CD8-positive, alpha-beta memory T cell (primary cell): ENCODE data around the gene TMOD1. TPM values are rescaled to one million over a fixed set of nuclear protein-coding genes. Genes with fewer than 3 reads are reported as not detected.

Experiments
- CTCF ChIA-PET: fragments of 350-600 bp; sonication (Branson Sonifier 250); formaldehyde crosslinking; loops from one replicate; lab custom pipeline; 2021; ENCODE audit warnings: antibody characterized with exemption; lab: Charles Lee
- POLR2A ChIA-PET: fragments of 350-600 bp; sonication (Branson Sonifier 250); formaldehyde crosslinking; loops from one replicate; lab custom pipeline; 2021; ENCODE audit warnings: antibody characterized with exemption; lab: Charles Lee
- DNase-seq, 5 donors: peaks; one replicate each; pipeline versions ENCODE4 v3.0.0 to v3.0.0-alpha.2; 2020 to 2022; ENCODE audit warnings: mixed read lengths in 1 of 5
- H3K27ac ChIP-seq: one replicate; pipeline ENCODE4 v1.7.0; 2013; ENCODE audit warnings: low read depth, mild to moderate bottlenecking, low read length, moderate library complexity
- H3K27me3 ChIP-seq: 2 replicates; pipeline ENCODE4 v1.7.0; 2013; ENCODE audit warnings: low read length, mild to moderate bottlenecking; ENCODE audit not compliant: insufficient read depth, poor library complexity, severe bottlenecking
- H3K36me3 ChIP-seq: 2 replicates; pipeline ENCODE4 v1.7.0; 2013; ENCODE audit warnings: mild to moderate bottlenecking, low read length, moderate library complexity; ENCODE audit not compliant: insufficient read depth
- H3K4me1 ChIP-seq: 2 replicates; pipeline ENCODE4 v1.7.0; 2013; ENCODE audit warnings: mild to moderate bottlenecking, low read length, moderate library complexity; ENCODE audit not compliant: insufficient read depth
- H3K4me3 ChIP-seq: 2 replicates; pipeline ENCODE4 v1.7.0; 2013; ENCODE audit warnings: mild to moderate bottlenecking, low read length
- H3K9me3 ChIP-seq: 2 replicates; pipeline ENCODE4 v1.7.0; 2013; ENCODE audit warnings: mild to moderate bottlenecking, low read length
- H3K27ac Mint-ChIP-seq, 8 donors: one replicate each; pipeline ENCODE4 v1.8.0; 2020 to 2021; ENCODE audit warnings: mixed read lengths in 8 of 8, mild to moderate bottlenecking in 6 of 8, inconsistent platforms in 3 of 8, moderate library complexity in 3 of 8
- H3K27me3 Mint-ChIP-seq, 2 donors: one replicate each; pipeline ENCODE4 v1.8.0; 2020 to 2021; ENCODE audit warnings: mixed read lengths in 2 of 2, mild to moderate bottlenecking in 1 of 2, moderate library complexity in 1 of 2
- H3K36me3 Mint-ChIP-seq, 3 donors: one replicate each; pipeline ENCODE4 v1.8.0; 2020 to 2021; ENCODE audit warnings: mixed read lengths in 3 of 3, inconsistent platforms in 1 of 3, mild to moderate bottlenecking in 1 of 3
- H3K4me1 Mint-ChIP-seq, 3 donors: one replicate each; pipeline ENCODE4 v1.8.0; 2020 to 2021; ENCODE audit warnings: mixed read lengths in 3 of 3, inconsistent platforms in 1 of 3, mild to moderate bottlenecking in 1 of 3
- H3K4me3 Mint-ChIP-seq, 7 donors: one replicate each; pipeline ENCODE4 v1.8.0; 2020 to 2021; ENCODE audit warnings: mixed read lengths in 7 of 7, mild to moderate bottlenecking in 6 of 7, moderate library complexity in 4 of 7, inconsistent platforms in 2 of 7
- H3K9me3 Mint-ChIP-seq, 5 donors: one replicate each; pipeline ENCODE4 v1.8.0; 2020 to 2022; ENCODE audit warnings: mixed read lengths in 5 of 5, mild to moderate bottlenecking in 3 of 5, moderate library complexity in 2 of 5, inconsistent platforms in 1 of 5
- polyA plus RNA-seq: library from polyadenylated mRNA; unstranded; fragments of 300-500 nt; fragmentation: Illumina TruSeq; gene quantifications from one replicate; pipeline ENCODE4 v1.2.3, GENCODE V29; 2021
- total RNA-seq, 2 experiments: library from RNA; stranded (reverse); gene quantifications; one replicate each; pipeline ENCODE4 v1.2.3, GENCODE V29; 2021

Gene TMOD1
- total and polyA plus RNA-seq, 3 experiments from 2014 or later = 1.2 to 1.5 (median 1.3) TPM

- H3K9me3 ChIP-seq = no peaks in the 10 kb centered on the region
- H3K4me3 ChIP-seq = no peak overlapping the region
- no peak overlapping the region for H3K4me3 Mint-ChIP-seq
- no peaks in the 10 kb centered on the region for H3K4me1 ChIP-seq
- CTCF ChIA-PET = no interaction called here
- POLR2A ChIA-PET = no interaction called here
- peaks cover 2 to 23% of the 10 kb centered on the region in 2 donors for H3K27me3 Mint-ChIP-seq
- no peaks in the 10 kb centered on the region for H3K36me3 ChIP-seq
- no peaks in the 10 kb centered on the region for H3K27me3 ChIP-seq
- DNase-seq = no peak
- H3K9me3 Mint-ChIP-seq = no peaks in the 10 kb centered on the region
- H3K27ac ChIP-seq = no peak overlapping the region
- H3K4me1 Mint-ChIP-seq = no peaks in the 10 kb centered on the region
- no peaks in the 10 kb centered on the region for H3K36me3 Mint-ChIP-seq
- H3K27ac Mint-ChIP-seq = no peak overlapping the region
Measured at GRCh38 chr9:97547098-97547829, 45.8 kb downstream of the TMOD1 start.

- H3K27ac Mint-ChIP-seq = no peak overlapping the region
- ChIA-PET POLR2A (no interaction called here), CTCF (no interaction called here)
- Histone ChIP-seq H3K27ac (no peak overlapping the region), H3K4me3 (no peak overlapping the region), H3K36me3 (no peaks in the 10 kb centered on the region), H3K9me3 (no peaks in the 10 kb centered on the region), H3K27me3 (no peaks in the 10 kb centered on the region), H3K4me1 (no peaks in the 10 kb centered on the region)
- no peak for DNase-seq
- H3K36me3 Mint-ChIP-seq = no peaks in the 10 kb centered on the region
- no peak overlapping the region for H3K4me3 Mint-ChIP-seq
- peaks cover 3 to 30% of the 10 kb centered on the region in 2 donors for H3K27me3 Mint-ChIP-seq
- H3K4me1 Mint-ChIP-seq = no peaks in the 10 kb centered on the region
- H3K9me3 Mint-ChIP-seq = no peaks in the 10 kb centered on the region
Measured at GRCh38 chr9:97548379-97548778, 46.9 kb downstream of the TMOD1 start.

- no peaks in the 10 kb centered on the region for H3K9me3 ChIP-seq
- POLR2A ChIA-PET = no interaction called here
- CTCF ChIA-PET = no interaction called here
- Mint-ChIP-seq H3K4me1 (no peaks in the 10 kb centered on the region), H3K27me3 (peaks cover 6 to 36% of the 10 kb centered on the region in 2 donors), H3K36me3 (no peaks in the 10 kb centered on the region), H3K4me3 (no peak overlapping the region), H3K9me3 (no peaks in the 10 kb centered on the region), H3K27ac (no peak overlapping the region)
- no peak for DNase-seq
- no peaks in the 10 kb centered on the region for H3K4me1 ChIP-seq
- H3K27me3 ChIP-seq = no peaks in the 10 kb centered on the region
- no peaks in the 10 kb centered on the region for H3K36me3 ChIP-seq
- H3K27ac ChIP-seq = no peak overlapping the region
- H3K4me3 ChIP-seq = no peak overlapping the region
Measured at GRCh38 chr9:97548819-97549540, 47.5 kb downstream of the TMOD1 start.

GRCh38 chr9:97550386-97550785, 48.9 kb downstream of the TMOD1 start:
- DNase-seq = no peak
- no peak overlapping the region for H3K27ac Mint-ChIP-seq

GRCh38 chr9:97551308-97551707, 49.8 kb downstream of the TMOD1 start:
- Mint-ChIP-seq H3K9me3 (no peaks in the 10 kb centered on the region), H3K36me3 (no peaks in the 10 kb centered on the region), H3K4me1 (no peaks in the 10 kb centered on the region), H3K27me3 (peaks cover 10 to 58% of the 10 kb centered on the region in 2 donors), H3K4me3 (no peak overlapping the region), H3K27ac (no peak overlapping the region)
- DNase-seq = no peak
- Histone ChIP-seq H3K4me1 (no peaks in the 10 kb centered on the region), H3K9me3 (no peaks in the 10 kb centered on the region), H3K4me3 (no peak overlapping the region), H3K27ac (no peak overlapping the region), H3K36me3 (no peaks in the 10 kb centered on the region), H3K27me3 (no peaks in the 10 kb centered on the region)
- ChIA-PET CTCF (no interaction called here), POLR2A (no interaction called here)

More at GRCh38 chr9:97550386-97550785, 48.9 kb downstream of the TMOD1 start:
- H3K9me3 ChIP-seq = no peaks in the 10 kb centered on the region
- no peaks in the 10 kb centered on the region for H3K4me1 ChIP-seq
- Mint-ChIP-seq H3K4me3 (no peak overlapping the region), H3K27me3 (peaks cover 10 to 51% of the 10 kb centered on the region in 2 donors), H3K4me1 (no peaks in the 10 kb centered on the region), H3K9me3 (no peaks in the 10 kb centered on the region), H3K36me3 (no peaks in the 10 kb centered on the region)
- H3K27ac ChIP-seq = no peak overlapping the region
- no peak overlapping the region for H3K4me3 ChIP-seq
- H3K27me3 ChIP-seq = no peaks in the 10 kb centered on the region
- H3K36me3 ChIP-seq = no peaks in the 10 kb centered on the region
- POLR2A ChIA-PET = no interaction called here
- CTCF ChIA-PET = no interaction called here

GRCh38 chr9:97553141-97553540, 51.7 kb downstream of the TMOD1 start:
- H3K27me3 Mint-ChIP-seq = peaks cover 10 to 65% of the 10 kb centered on the region in 2 donors
- ChIA-PET CTCF (interaction anchor here (1.4 kb wide), 1 partner anchor 45 kb away, joined by 4 read pairs; no protein-coding TSS in a partner anchor), POLR2A (no interaction called here)
- no peaks in the 10 kb centered on the region for H3K27me3 ChIP-seq
- no peaks in the 10 kb centered on the region for H3K4me1 ChIP-seq
- no peaks in the 10 kb centered on the region for H3K4me1 Mint-ChIP-seq
- H3K4me3 Mint-ChIP-seq = no peak overlapping the region
- DNase-seq = no peak
- H3K36me3 Mint-ChIP-seq = no peaks in the 10 kb centered on the region
- H3K27ac ChIP-seq = no peak overlapping the region
- H3K9me3 ChIP-seq = no peaks in the 10 kb centered on the region
- no peaks in the 10 kb centered on the region for H3K9me3 Mint-ChIP-seq
- H3K27ac Mint-ChIP-seq = no peak overlapping the region
- no peaks in the 10 kb centered on the region for H3K36me3 ChIP-seq
- H3K4me3 ChIP-seq = no peak overlapping the region

- Histone ChIP-seq H3K9me3 (no peaks in the 10 kb centered on the region), H3K4me1 (no peaks in the 10 kb centered on the region), H3K27me3 (no peaks in the 10 kb centered on the region), H3K27ac (no peak overlapping the region), H3K4me3 (no peak overlapping the region), H3K36me3 (no peaks in the 10 kb centered on the region)
- no peak overlapping the region for H3K4me3 Mint-ChIP-seq
- peaks cover 10 to 61% of the 10 kb centered on the region in 2 donors for H3K27me3 Mint-ChIP-seq
- H3K27ac Mint-ChIP-seq = no peak overlapping the region
- CTCF ChIA-PET = interaction anchor here (1.4 kb wide), 1 partner anchor 45 kb away, joined by 4 read pairs; no protein-coding TSS in a partner anchor
- no peaks in the 10 kb centered on the region for H3K9me3 Mint-ChIP-seq
- POLR2A ChIA-PET = no interaction called here
- H3K4me1 Mint-ChIP-seq = peaks cover 2 to 3% (median 2%) of the 10 kb centered on the region in 3 donors
- no peak for DNase-seq
- no peaks in the 10 kb centered on the region for H3K36me3 Mint-ChIP-seq
Measured at GRCh38 chr9:97553841-97554240, 52.4 kb downstream of the TMOD1 start.

GRCh38 chr9:97554566-97555075, 53.2 kb downstream of the TMOD1 start:
- Mint-ChIP-seq H3K36me3 (no peaks in the 10 kb centered on the region), H3K4me3 (no peak overlapping the region), H3K27me3 (peaks cover 10 to 59% of the 10 kb centered on the region in 2 donors), H3K27ac (no peak overlapping the region), H3K9me3 (no peaks in the 10 kb centered on the region), H3K4me1 (peaks cover 5 to 6% (median 6%) of the 10 kb centered on the region in 3 donors)
- H3K36me3 ChIP-seq = no peaks in the 10 kb centered on the region
- no peak overlapping the region for H3K4me3 ChIP-seq
- no peak for DNase-seq
- no peak overlapping the region for H3K27ac ChIP-seq
- ChIA-PET CTCF (no interaction called here), POLR2A (no interaction called here)
- no peaks in the 10 kb centered on the region for H3K27me3 ChIP-seq
- no peaks in the 10 kb centered on the region for H3K9me3 ChIP-seq
- H3K4me1 ChIP-seq = no peaks in the 10 kb centered on the region
